H1 (cell line): Measurements from ENCODE around the gene CTRL. TPM values are rescaled to one million over a fixed set of nuclear protein-coding genes. Genes with fewer than 3 reads are reported as not detected.

Experiments used
- BRCA1 ChIP-seq: IDR thresholded peaks from 2 replicates; pipeline ENCODE4 v1.6.1; 2012; ENCODE audit warnings: low read depth, low read length, improper control_type of control experiment
- CBX8 ChIP-seq: fragments of 300-800, 300-1000 bp; sonication (generic); IDR thresholded peaks from 2 replicates; pipeline ENCODE4 v1.7.1; 2016; ENCODE audit warnings: low read depth, low read length, borderline replicate concordance
- CHD1 ChIP-seq: IDR thresholded peaks from 2 replicates; pipeline ENCODE4 v1.6.1; 2012; ENCODE audit warnings: low read depth, low read length, improper control_type of control experiment
- EGR1 ChIP-seq: IDR thresholded peaks from 2 replicates; pipeline ENCODE4 v1.6.1; 2011; ENCODE audit warnings: low read depth, low read length, borderline replicate concordance
- EP300 ChIP-seq, 2 experiments: IDR thresholded peaks; 1 replicate in 1 of 2; 2 replicates in 1 of 2; pipeline ENCODE4 v1.6.1; 2011 to 2012; ENCODE audit warnings: low read depth in 2 of 2, low read length in 2 of 2, mild to moderate bottlenecking in 2 of 2, borderline replicate concordance in 1 of 2, inconsistent platforms in 1 of 2, moderate library complexity in 1 of 2
- GTF2F1 ChIP-seq: IDR thresholded peaks from 2 replicates; pipeline ENCODE4 v1.6.1; 2012; ENCODE audit warnings: low read depth, low read length, improper control_type of control experiment, borderline replicate concordance
- HDAC2 ChIP-seq, 2 experiments: fragments of 300-600 bp in 1 of 2; sonication (generic) in 1 of 2; IDR thresholded peaks; 2 replicates each; pipeline ENCODE4 v1.6.1; 2011 to 2012; ENCODE audit warnings: low read depth in 2 of 2, low read length in 2 of 2, mild to moderate bottlenecking in 2 of 2, moderate library complexity in 2 of 2, borderline replicate concordance in 1 of 2, inconsistent platforms in 1 of 2
- JUN ChIP-seq: IDR thresholded peaks from 2 replicates; pipeline ENCODE4 v1.6.1; 2011; ENCODE audit warnings: low read depth, mild to moderate bottlenecking, improper control_type of control experiment, low read length
- RNF2 ChIP-seq: fragments of 200-900, 300-1000 bp; sonication (generic); IDR thresholded peaks from 2 replicates; pipeline ENCODE4 v1.7.1; 2016; ENCODE audit warnings: borderline replicate concordance, low read depth, mild to moderate bottlenecking, antibody characterized with exemption, low read length; ENCODE audit not compliant: poor library complexity, severe bottlenecking; ENCODE audit errors: missing control alignments
- SIN3A ChIP-seq, 2 experiments: IDR thresholded peaks in 1 of 2; conservative IDR thresholded peaks in 1 of 2; 2 replicates each; pipeline ENCODE4 v1.6.1; 2011 to 2012; ENCODE audit warnings: low read length in 2 of 2, improper control_type of control experiment in 1 of 2, low read depth in 1 of 2, mild to moderate bottlenecking in 1 of 2
- SP2 ChIP-seq: IDR thresholded peaks from 2 replicates; pipeline ENCODE4 v1.6.1; 2012; ENCODE audit warnings: mild to moderate bottlenecking, low read length, inconsistent platforms
- SRF ChIP-seq: IDR thresholded peaks from 2 replicates; pipeline ENCODE4 v1.6.1; 2011; ENCODE audit warnings: mild to moderate bottlenecking, low read depth, low read length, moderate library complexity
- SUZ12 ChIP-seq: fragments of 200-600 bp; sonication (generic); IDR thresholded peaks from 2 replicates; pipeline ENCODE4 v1.6.1; 2012; ENCODE audit warnings: mild to moderate bottlenecking, inconsistent platforms, low read length, moderate library complexity, mixed read lengths
- TAF1 ChIP-seq: IDR thresholded peaks from 2 replicates; pipeline ENCODE4 v1.6.1; 2011; ENCODE audit warnings: mild to moderate bottlenecking, low read depth, low read length
- TCF12 ChIP-seq: IDR thresholded peaks from 2 replicates; pipeline ENCODE4 v1.6.1; 2011; ENCODE audit warnings: low read depth, mild to moderate bottlenecking, low read length
- ZNF274 ChIP-seq: IDR thresholded peaks from 2 replicates; pipeline ENCODE4 v1.7.0; 2012; ENCODE audit warnings: low read length, borderline replicate concordance; ENCODE audit errors: extremely low read depth
- polyA plus RNA-seq, 7 experiments: library from polyadenylated mRNA; depleted of rRNA in 3 of 7; stranded (reverse) in 5 of 7; unstranded in 2 of 7; fragments of >200 nt in 5 of 7; fragments of 200-250 nt in 2 of 7; gene quantifications; 1 replicate in 5 of 7; 2 replicates in 1 of 7; 4 replicates in 1 of 7; pipeline versions ENCODE4 v1.2.1 to v1.2.3, GENCODE V29; 2011 to 2013; ENCODE audit warnings: missing spikeins in 2 of 7, mixed read lengths in 2 of 7
- total RNA-seq: library from RNA; stranded (reverse); fragmentation: NEBNext Ultra II Directional; extraction: Animal tissue kit (Norgen Biotek cat#: 25700); gene quantifications from 2 replicates; pipeline ENCODE4 v1.2.1, GENCODE V29; 2021
- TF ChIP-seq, protein P1 (sequence below): IDR thresholded peaks from 2 replicates; pipeline ENCODE4 v1.6.1; 2012; ENCODE audit warnings: inconsistent platforms
- TF ChIP-seq, protein P2 (sequence below), 3 experiments: IDR thresholded peaks; 1 replicate in 2 of 3; 2 replicates in 1 of 3; pipeline versions ENCODE4 v1.5.1 to v1.6.1; 2011; ENCODE audit warnings: low read length in 3 of 3, mild to moderate bottlenecking in 3 of 3, inconsistent platforms in 2 of 3, low read depth in 1 of 3, moderate library complexity in 1 of 3; ENCODE audit not compliant: insufficient read depth in 1 of 3; ENCODE audit errors: control extremely low read depth in 1 of 3

The CTRL gene
- total and polyA plus RNA-seq, 2 of the 8 experiments (the other 6 are each of a cell fraction or from before 2014, with no cell fraction given) = 1.7 to 4.2 TPM

DNA sequence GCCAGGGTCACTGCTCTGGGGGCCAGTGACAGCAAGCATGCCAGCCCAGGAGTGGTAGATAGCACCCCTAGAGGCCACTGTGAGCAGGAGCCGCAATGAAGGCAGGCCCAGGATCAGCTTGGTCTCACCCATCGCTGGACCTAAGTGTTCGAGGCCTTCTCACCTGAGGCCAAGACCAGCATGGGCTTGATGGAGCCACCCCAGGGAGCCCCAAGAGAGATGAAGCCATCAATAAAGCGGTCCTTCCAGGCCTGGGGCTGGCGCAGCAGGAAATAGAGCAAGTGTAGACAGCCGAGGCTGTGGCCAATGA, 10.5 kb upstream of the CTRL start (continued):
- TF ChIP-seq, protein P1, sequence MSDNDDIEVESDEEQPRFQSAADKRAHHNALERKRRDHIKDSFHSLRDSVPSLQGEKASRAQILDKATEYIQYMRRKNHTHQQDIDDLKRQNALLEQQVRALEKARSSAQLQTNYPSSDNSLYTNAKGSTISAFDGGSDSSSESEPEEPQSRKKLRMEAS = peak; percentile 58; the same call in 1 of the 2 replicates
- TF ChIP-seq, protein P2, sequence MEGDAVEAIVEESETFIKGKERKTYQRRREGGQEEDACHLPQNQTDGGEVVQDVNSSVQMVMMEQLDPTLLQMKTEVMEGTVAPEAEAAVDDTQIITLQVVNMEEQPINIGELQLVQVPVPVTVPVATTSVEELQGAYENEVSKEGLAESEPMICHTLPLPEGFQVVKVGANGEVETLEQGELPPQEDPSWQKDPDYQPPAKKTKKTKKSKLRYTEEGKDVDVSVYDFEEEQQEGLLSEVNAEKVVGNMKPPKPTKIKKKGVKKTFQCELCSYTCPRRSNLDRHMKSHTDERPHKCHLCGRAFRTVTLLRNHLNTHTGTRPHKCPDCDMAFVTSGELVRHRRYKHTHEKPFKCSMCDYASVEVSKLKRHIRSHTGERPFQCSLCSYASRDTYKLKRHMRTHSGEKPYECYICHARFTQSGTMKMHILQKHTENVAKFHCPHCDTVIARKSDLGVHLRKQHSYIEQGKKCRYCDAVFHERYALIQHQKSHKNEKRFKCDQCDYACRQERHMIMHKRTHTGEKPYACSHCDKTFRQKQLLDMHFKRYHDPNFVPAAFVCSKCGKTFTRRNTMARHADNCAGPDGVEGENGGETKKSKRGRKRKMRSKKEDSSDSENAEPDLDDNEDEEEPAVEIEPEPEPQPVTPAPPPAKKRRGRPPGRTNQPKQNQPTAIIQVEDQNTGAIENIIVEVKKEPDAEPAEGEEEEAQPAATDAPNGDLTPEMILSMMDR (IDR thresholded peaks at IDR 0.05; ENCODE audit: control extremely low read depth in 1 of 3, insufficient read depth in 1 of 3, low read depth in 1 of 3, low read length in 3 of 3) = peak; percentile 84 to 99 (median 96)
- TF ChIP-seq SRF (no peak), EGR1 (no peak), SP2 (no peak), CHD1 (no peak), ZNF274 (no peak), JUN (no peak), TAF1 (no peak), BRCA1 (no peak), EP300 (IDR thresholded peaks at IDR 0.05; ENCODE audit: borderline replicate concordance in 1 of 2, low read depth in 2 of 2, low read length in 2 of 2) (no peak), RNF2 (no peak), HDAC2 (IDR thresholded peaks at IDR 0.05; ENCODE audit: borderline replicate concordance in 1 of 2, low read depth in 2 of 2, low read length in 2 of 2) (no peak), TCF12 (no peak), SIN3A (conservative IDR thresholded peaks at IDR 0.05 in 1 of 2, IDR thresholded peaks at IDR 0.05 in 1 of 2; ENCODE audit: low read depth in 1 of 2, low read length in 2 of 2) (peak; percentile 73 to 85; a peak in 2 of 4 replicates), CBX8 (no peak), GTF2F1 (no peak), SUZ12 (no peak)
